ENCODE data around the gene SORCS2.

GRCh38 chr4:7689773-7690693, 497.7 kb downstream of the SORCS2 start:
- TF ChIP-seq, protein P1, sequence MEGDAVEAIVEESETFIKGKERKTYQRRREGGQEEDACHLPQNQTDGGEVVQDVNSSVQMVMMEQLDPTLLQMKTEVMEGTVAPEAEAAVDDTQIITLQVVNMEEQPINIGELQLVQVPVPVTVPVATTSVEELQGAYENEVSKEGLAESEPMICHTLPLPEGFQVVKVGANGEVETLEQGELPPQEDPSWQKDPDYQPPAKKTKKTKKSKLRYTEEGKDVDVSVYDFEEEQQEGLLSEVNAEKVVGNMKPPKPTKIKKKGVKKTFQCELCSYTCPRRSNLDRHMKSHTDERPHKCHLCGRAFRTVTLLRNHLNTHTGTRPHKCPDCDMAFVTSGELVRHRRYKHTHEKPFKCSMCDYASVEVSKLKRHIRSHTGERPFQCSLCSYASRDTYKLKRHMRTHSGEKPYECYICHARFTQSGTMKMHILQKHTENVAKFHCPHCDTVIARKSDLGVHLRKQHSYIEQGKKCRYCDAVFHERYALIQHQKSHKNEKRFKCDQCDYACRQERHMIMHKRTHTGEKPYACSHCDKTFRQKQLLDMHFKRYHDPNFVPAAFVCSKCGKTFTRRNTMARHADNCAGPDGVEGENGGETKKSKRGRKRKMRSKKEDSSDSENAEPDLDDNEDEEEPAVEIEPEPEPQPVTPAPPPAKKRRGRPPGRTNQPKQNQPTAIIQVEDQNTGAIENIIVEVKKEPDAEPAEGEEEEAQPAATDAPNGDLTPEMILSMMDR (conservative IDR thresholded peaks at IDR 0.05; ENCODE audit: low read depth, low read length) = no peak
- TF ChIP-seq EZH2 (IDR thresholded peaks at IDR 0.05; ENCODE audit: low read length, unreplicated experiment) = no peak

Measured in PC-3 (cell line).